ENCODE data around the gene RHBDD1. TPM values are rescaled to one million over a fixed set of nuclear protein-coding genes. Genes with fewer than 3 reads are reported as not detected.

RHBDD1 gene
- total RNA-seq, 2 experiments from 2014 or later: 43.8 to 47.1 TPM

- Mint-ChIP-seq H3K9me3 (no peaks in the 10 kb centered on the region), H3K4me3 (no peak overlapping the region), H3K4me1 (ENCODE audit: low read depth) (no peaks in the 10 kb centered on the region), H3K27me3 (peaks cover 9% of the 10 kb centered on the region), H3K36me3 (ENCODE audit: low read depth) (no peaks in the 10 kb centered on the region), H3K27ac (no peak overlapping the region)
- CTCF ChIA-PET: no interaction called here
- H3K4me1 ChIP-seq (ENCODE audit: insufficient read depth, low read length): no peaks in the 10 kb centered on the region
- ATAC-seq (ENCODE audit: poor library complexity) (no peak), DNase-seq (no peak)
- H3K9me3 ChIP-seq (ENCODE audit: control insufficient read depth in 1 of 2, insufficient read depth in 1 of 2, low read length in 2 of 2): peaks cover 0 to 3% of the 10 kb centered on the region in 2 experiments
- no peak overlapping the region for H3K4me3 ChIP-seq (ENCODE audit: low read length)
- no peaks in the 10 kb centered on the region for H3K36me3 ChIP-seq (ENCODE audit: insufficient read depth, low read length)
- no peak overlapping the region for H3K27ac ChIP-seq (ENCODE audit: low read depth in 1 of 2, low read length in 2 of 2)
- TF ChIP-seq CTCF (IDR thresholded peaks at IDR 0.05): no peak
- POLR2A ChIA-PET: no interaction called here
- intact Hi-C loops (cut with DNase I, micrococcal nuclease): loop anchor here in 1 of 2 experiments (10.0 kb wide), 1 partner anchor 166 kb away; no protein-coding TSS in a partner anchor
- no peaks in the 10 kb centered on the region for H3K27me3 ChIP-seq (ENCODE audit: control insufficient read depth in 1 of 2, insufficient read depth in 2 of 2, low read length in 2 of 2)
Measured at GRCh38 chr2:226818930-226819329, 16.9 kb upstream of the RHBDD1 start.

GRCh38 chr2:226825056-226825455, 10.8 kb upstream of the RHBDD1 start:
- intact Hi-C loops (cut with DNase I, micrococcal nuclease): no loop called here
- CTCF ChIA-PET: no interaction called here
- TF ChIP-seq CTCF (IDR thresholded peaks at IDR 0.05): no peak
- no peak for ATAC-seq (ENCODE audit: poor library complexity)
- no peak overlapping the region for H3K4me3 Mint-ChIP-seq
- H3K4me1 Mint-ChIP-seq (ENCODE audit: low read depth): no peaks in the 10 kb centered on the region
- H3K4me3 ChIP-seq (ENCODE audit: low read length): no peak overlapping the region
- peaks cover 0 to 3% of the 10 kb centered on the region in 2 experiments for H3K9me3 ChIP-seq (ENCODE audit: control insufficient read depth in 1 of 2, insufficient read depth in 1 of 2, low read length in 2 of 2)
- no peak overlapping the region for H3K27ac Mint-ChIP-seq
- no peaks in the 10 kb centered on the region for H3K36me3 ChIP-seq (ENCODE audit: insufficient read depth, low read length)
- POLR2A ChIA-PET: interaction anchor here (3.1 kb wide), 1 partner anchor 11 kb away, joined by 8 read pairs; the partner anchor contains the start of gene RHBDD1
- no peaks in the 10 kb centered on the region for H3K27me3 Mint-ChIP-seq
- no peak overlapping the region for H3K27ac ChIP-seq (ENCODE audit: low read depth in 1 of 2, low read length in 2 of 2)
- no peaks in the 10 kb centered on the region for H3K27me3 ChIP-seq (ENCODE audit: control insufficient read depth in 1 of 2, insufficient read depth in 2 of 2, low read length in 2 of 2)
- no peaks in the 10 kb centered on the region for H3K36me3 Mint-ChIP-seq (ENCODE audit: low read depth)
- no peak for DNase-seq
- H3K4me1 ChIP-seq (ENCODE audit: insufficient read depth, low read length): no peaks in the 10 kb centered on the region
- no peaks in the 10 kb centered on the region for H3K9me3 Mint-ChIP-seq

- ChIA-PET CTCF (no interaction called here), POLR2A (no interaction called here)
- no peaks in the 10 kb centered on the region for H3K4me1 ChIP-seq (ENCODE audit: insufficient read depth, low read length)
- Mint-ChIP-seq H3K9me3 (no peaks in the 10 kb centered on the region), H3K4me1 (ENCODE audit: low read depth) (peaks cover under 1% of the 10 kb centered on the region), H3K27me3 (no peaks in the 10 kb centered on the region), H3K36me3 (ENCODE audit: low read depth) (no peaks in the 10 kb centered on the region), H3K27ac (no peak overlapping the region), H3K4me3 (no peak overlapping the region)
- no peak for ATAC-seq (ENCODE audit: poor library complexity)
- H3K4me3 ChIP-seq (ENCODE audit: low read length): no peak overlapping the region
- H3K27me3 ChIP-seq (ENCODE audit: control insufficient read depth in 1 of 2, insufficient read depth in 2 of 2, low read length in 2 of 2): no peaks in the 10 kb centered on the region
- DNase-seq: no peak
- no peaks in the 10 kb centered on the region for H3K36me3 ChIP-seq (ENCODE audit: insufficient read depth, low read length)
- intact Hi-C loops (cut with DNase I, micrococcal nuclease): no loop called here
- TF ChIP-seq CTCF (IDR thresholded peaks at IDR 0.05): no peak
- H3K27ac ChIP-seq (ENCODE audit: low read depth in 1 of 2, low read length in 2 of 2): no peak overlapping the region
- H3K9me3 ChIP-seq (ENCODE audit: control insufficient read depth in 1 of 2, insufficient read depth in 1 of 2, low read length in 2 of 2): peaks cover 0 to 4% of the 10 kb centered on the region in 2 experiments
Measured at GRCh38 chr2:226828191-226828590, 7.7 kb upstream of the RHBDD1 start.

Measured in CD4-positive, alpha-beta T cell (primary cell).